HG03139 (cell line): ENCODE results near the gene CD101.

ENCODE experiments used
- ATAC-seq: cut with Tn5 transposase; IDR thresholded peaks from one replicate; pipeline ENCODE4 v1.9.1; 2021; ENCODE audit not compliant: unreplicated experiment

CD101 gene

GRCh38 chr1:117015724-117016123, 14.2 kb downstream of the CD101 start:
- no peak for ATAC-seq

- ATAC-seq: no peak
These were observed 15.5 kb downstream of the CD101 start for GRCh38 chr1:117017062-117017461.

GRCh38 chr1:117017648-117018047, 16.1 kb downstream of the CD101 start:
- no peak for ATAC-seq

GRCh38 chr1:117020526-117021156, 19.1 kb downstream of the CD101 start:
- no peak for ATAC-seq

GRCh38 chr1:117022114-117022513, 20.6 kb downstream of the CD101 start:
- ATAC-seq: no peak

- no peak for ATAC-seq
These were observed 24.0 kb downstream of the CD101 start for GRCh38 chr1:117025568-117025967.

GRCh38 chr1:117026361-117026760, 24.8 kb downstream of the CD101 start:
- no peak for ATAC-seq

GRCh38 chr1:117029685-117030084, 28.1 kb downstream of the CD101 start:
- no peak for ATAC-seq

- no peak for ATAC-seq
These were observed 28.8 kb downstream of the CD101 start for GRCh38 chr1:117030271-117030877.

GRCh38 chr1:117032266-117032665, 30.7 kb downstream of the CD101 start:
- ATAC-seq: no peak

GRCh38 chr1:117032681-117033539, 31.4 kb downstream of the CD101 start:
- ATAC-seq: no peak

GRCh38 chr1:117033772-117034171, 32.2 kb downstream of the CD101 start:
- no peak for ATAC-seq

- no peak for ATAC-seq
These were observed 33.3 kb downstream of the CD101 start for GRCh38 chr1:117034791-117035290.

GRCh38 chr1:117036018-117036461, 34.5 kb downstream of the CD101 start:
- no peak for ATAC-seq

- no peak for ATAC-seq
These were observed 36.2 kb downstream of the CD101 start for GRCh38 chr1:117037802-117038201.

- ATAC-seq: no peak
These were observed 36.7 kb downstream of the CD101 start for GRCh38 chr1:117038236-117038635.

GRCh38 chr1:117044217-117044616, 42.7 kb downstream of the CD101 start:
- no peak for ATAC-seq

- ATAC-seq: no peak
These were observed 44.1 kb downstream of the CD101 start for GRCh38 chr1:117045644-117046043.

GRCh38 chr1:117046781-117047180, 45.2 kb downstream of the CD101 start:
- ATAC-seq: no peak

GRCh38 chr1:117047271-117047670, 45.7 kb downstream of the CD101 start:
- no peak for ATAC-seq

- no peak for ATAC-seq
These were observed 48.3 kb downstream of the CD101 start for GRCh38 chr1:117049857-117050256.
